Measurements from ENCODE around the gene CRYM. TPM values are rescaled to one million over a fixed set of nuclear protein-coding genes. Genes with fewer than 3 reads are reported as not detected.
A peak's percentile ranks its signal among the peaks of the same experiment; 100 is the strongest.

The CRYM gene
- total and polyA plus RNA-seq, 7 donors: 1.6 to 24.7 (median 6.1) TPM

- Histone ChIP-seq H3K9me3 (no peaks in the 10 kb centered on the region), H3K4me3 (no peak overlapping the region), H3K27ac (no peak overlapping the region), H3K36me3 (no peaks in the 10 kb centered on the region), H3K27me3 (no peaks in the 10 kb centered on the region), H3K4me1 (peaks cover 0 to 15% (median 3%) of the 10 kb centered on the region in 4 donors)
- TF ChIP-seq CTCF (IDR thresholded peaks at IDR 0.05) (no peak), POLR2AphosphoS5 (IDR thresholded peaks at IDR 0.05) (no peak), EP300 (IDR thresholded peaks at IDR 0.05) (no peak)
- no peak for DNase-seq
- 91 to 93% methylated on average over 9 of the region's 9 CpGs for WGBS, 2 donors
- intact Hi-C loops (cut with DNase I): no loop called here
Measured at GRCh38 chr16:21265104-21265837, 12.8 kb downstream of the CRYM start.

GRCh38 chr16:21264571-21265036 lies 13.5 kb downstream of the CRYM start:
- Histone ChIP-seq H3K27ac (peak overlapping the region in 3 of 4 donors; percentile 6 to 56 (median 52)), H3K4me3 (no peak overlapping the region), H3K9me3 (no peaks in the 10 kb centered on the region), H3K27me3 (no peaks in the 10 kb centered on the region), H3K36me3 (no peaks in the 10 kb centered on the region), H3K4me1 (peaks cover 0 to 15% (median 3%) of the 10 kb centered on the region in 4 donors)
- TF ChIP-seq POLR2A (IDR thresholded peaks at IDR 0.05): no peak
- no peak for TF ChIP-seq CTCF (IDR thresholded peaks at IDR 0.05)
- no peak for TF ChIP-seq POLR2AphosphoS5 (IDR thresholded peaks at IDR 0.05)
- no peak for TF ChIP-seq EP300 (IDR thresholded peaks at IDR 0.05)
- intact Hi-C loops (cut with DNase I): no loop called here
- no peak for DNase-seq
- WGBS, 2 donors: 69 to 80% methylated on average over 4 of the region's 4 CpGs

GRCh38 chr16:21263640-21264570 lies 14.2 kb downstream of the CRYM start:
- peak overlapping the region in 3 of 4 donors; percentile 6 to 56 (median 52) for H3K27ac ChIP-seq

More at GRCh38 chr16:21263640-21264570, 14.2 kb downstream of the CRYM start:
- peaks cover 0 to 15% (median 3%) of the 10 kb centered on the region in 4 donors for H3K4me1 ChIP-seq
- no peaks in the 10 kb centered on the region for H3K9me3 ChIP-seq
- no peaks in the 10 kb centered on the region for H3K36me3 ChIP-seq
- intact Hi-C loops (cut with DNase I): no loop called here
- TF ChIP-seq EP300 (IDR thresholded peaks at IDR 0.05): no peak
- TF ChIP-seq POLR2AphosphoS5 (IDR thresholded peaks at IDR 0.05): no peak
- no peak for TF ChIP-seq CTCF (IDR thresholded peaks at IDR 0.05)
- TF ChIP-seq POLR2A (IDR thresholded peaks at IDR 0.05): no peak
- H3K27me3 ChIP-seq: no peaks in the 10 kb centered on the region
- no peak overlapping the region for H3K4me3 ChIP-seq
- 12 to 44% methylated on average over 14 of the region's 14 CpGs for WGBS, 2 donors
- no peak for DNase-seq

Data from sigmoid colon (tissue), 7 donors.